ACC112 (cell line): ENCODE measurements around the gene CSK.

Source experiments
- H2AFZ ChIP-seq: fragments of 200-600 bp; sonication (generic); one replicate; pipeline ENCODE4 v1.6.0; 2017; ENCODE audit warnings: antibody characterized with exemption, low read length; ENCODE audit not compliant: unreplicated experiment
- H3K27ac ChIP-seq: fragments of 200-600 bp; sonication (generic); 2 replicates; pipeline ENCODE4 v1.5.1; 2014; ENCODE audit warnings: low read depth, mild to moderate bottlenecking, antibody characterized with exemption, low read length, moderate library complexity
- H3K27me3 ChIP-seq: fragments of 200-600 bp; sonication (generic); 2 replicates; pipeline ENCODE4 v1.6.1; 2014; ENCODE audit warnings: mild to moderate bottlenecking, antibody characterized with exemption, low read length, moderate library complexity, mixed read lengths; ENCODE audit not compliant: insufficient read depth
- H3K36me3 ChIP-seq: fragments of 200-600 bp; sonication (generic); 2 replicates; pipeline ENCODE4 v1.6.1; 2016; ENCODE audit warnings: mild to moderate bottlenecking, antibody characterized with exemption, low read length, moderate library complexity, mixed read lengths; ENCODE audit not compliant: insufficient read depth
- H3K4me1 ChIP-seq: fragments of 200-600 bp; sonication (generic); one replicate; pipeline ENCODE4 v1.6.1; 2016; ENCODE audit warnings: low read length, mixed read lengths; ENCODE audit not compliant: insufficient read depth, unreplicated experiment, control insufficient read depth
- H3K4me3 ChIP-seq: fragments of 200-600 bp; sonication (generic); 2 replicates; pipeline ENCODE4 v1.5.1; 2014; ENCODE audit warnings: mild to moderate bottlenecking, low read depth, low read length
- H3K79me2 ChIP-seq: fragments of 200-600 bp; sonication (generic); one replicate; pipeline ENCODE4 v1.6.0; 2016; ENCODE audit warnings: low read length; ENCODE audit not compliant: control insufficient read depth, unreplicated experiment, insufficient read depth

CSK gene

GRCh38 chr15:74752531-74752930 lies 29.3 kb upstream of the CSK start:
- Histone ChIP-seq H3K4me1 (no peaks in the 10 kb centered on the region), H3K27me3 (no peaks in the 10 kb centered on the region), H2AFZ (no peak overlapping the region), H3K4me3 (no peak overlapping the region), H3K79me2 (no peaks in the 10 kb centered on the region), H3K27ac (no peak overlapping the region), H3K36me3 (no peaks in the 10 kb centered on the region)

- H3K36me3 ChIP-seq: no peaks in the 10 kb centered on the region
- H3K79me2 ChIP-seq: no peaks in the 10 kb centered on the region
- H2AFZ ChIP-seq: no peak overlapping the region
- no peak overlapping the region for H3K4me3 ChIP-seq
- no peaks in the 10 kb centered on the region for H3K4me1 ChIP-seq
- H3K27me3 ChIP-seq: no peaks in the 10 kb centered on the region
- no peak overlapping the region for H3K27ac ChIP-seq
Observed at GRCh38 chr15:74754593-74755215, 27.2 kb upstream of the CSK start.

GRCh38 chr15:74758736-74759135 lies 23.1 kb upstream of the CSK start:
- no peaks in the 10 kb centered on the region for H3K4me1 ChIP-seq
- H2AFZ ChIP-seq: no peak overlapping the region
- no peak overlapping the region for H3K4me3 ChIP-seq
- H3K27me3 ChIP-seq: no peaks in the 10 kb centered on the region
- no peaks in the 10 kb centered on the region for H3K36me3 ChIP-seq
- H3K27ac ChIP-seq: no peak overlapping the region
- H3K79me2 ChIP-seq: no peaks in the 10 kb centered on the region

- no peak overlapping the region for H3K4me3 ChIP-seq
- no peaks in the 10 kb centered on the region for H3K27me3 ChIP-seq
- no peaks in the 10 kb centered on the region for H3K79me2 ChIP-seq
- no peak overlapping the region for H2AFZ ChIP-seq
- no peaks in the 10 kb centered on the region for H3K4me1 ChIP-seq
- H3K36me3 ChIP-seq: no peaks in the 10 kb centered on the region
- H3K27ac ChIP-seq: no peak overlapping the region
Observed at GRCh38 chr15:74762791-74763150, 19.1 kb upstream of the CSK start.

GRCh38 chr15:74763416-74763815 lies 18.5 kb upstream of the CSK start:
- H3K27ac ChIP-seq: no peak overlapping the region

GRCh38 chr15:74767167-74768098 lies 14.4 kb upstream of the CSK start:
- no peak overlapping the region for H2AFZ ChIP-seq
- H3K4me1 ChIP-seq: no peaks in the 10 kb centered on the region
- H3K27me3 ChIP-seq: peaks cover 5% of the 10 kb centered on the region; the same call in 1 of the 2 replicates
- no peak overlapping the region for H3K27ac ChIP-seq
- H3K79me2 ChIP-seq: no peaks in the 10 kb centered on the region
- H3K4me3 ChIP-seq: no peak overlapping the region
- H3K36me3 ChIP-seq: no peaks in the 10 kb centered on the region

More at GRCh38 chr15:74763416-74763815, 18.5 kb upstream of the CSK start:
- H3K79me2 ChIP-seq: no peaks in the 10 kb centered on the region
- H2AFZ ChIP-seq: no peak overlapping the region
- no peaks in the 10 kb centered on the region for H3K36me3 ChIP-seq
- no peak overlapping the region for H3K4me3 ChIP-seq
- no peaks in the 10 kb centered on the region for H3K4me1 ChIP-seq
- no peaks in the 10 kb centered on the region for H3K27me3 ChIP-seq

- peak overlapping the region; percentile 65 for H3K4me3 ChIP-seq
- no peak overlapping the region for H3K27ac ChIP-seq
- no peaks in the 10 kb centered on the region for H3K4me1 ChIP-seq
- peaks cover 5% of the 10 kb centered on the region; the same call in 1 of the 2 replicates for H3K27me3 ChIP-seq
- no peak overlapping the region for H2AFZ ChIP-seq
- no peaks in the 10 kb centered on the region for H3K36me3 ChIP-seq
- no peaks in the 10 kb centered on the region for H3K79me2 ChIP-seq
Observed at GRCh38 chr15:74768099-74768770, 13.6 kb upstream of the CSK start.

- Histone ChIP-seq H3K4me3 (peak overlapping the region; percentile 65), H3K27ac (no peak overlapping the region), H3K79me2 (no peaks in the 10 kb centered on the region), H2AFZ (no peak overlapping the region), H3K27me3 (peaks cover 5% of the 10 kb centered on the region; the same call in 1 of the 2 replicates), H3K36me3 (no peaks in the 10 kb centered on the region), H3K4me1 (no peaks in the 10 kb centered on the region)
Observed at GRCh38 chr15:74768771-74769342, 13.0 kb upstream of the CSK start.

- H3K36me3 ChIP-seq: no peaks in the 10 kb centered on the region
- H3K79me2 ChIP-seq: no peaks in the 10 kb centered on the region
- H3K4me3 ChIP-seq: no peak overlapping the region
- no peaks in the 10 kb centered on the region for H3K4me1 ChIP-seq
- no peak overlapping the region for H2AFZ ChIP-seq
- peaks cover 5% of the 10 kb centered on the region; the same call in 1 of the 2 replicates for H3K27me3 ChIP-seq
- H3K27ac ChIP-seq: no peak overlapping the region
Observed at GRCh38 chr15:74769463-74770025, 12.3 kb upstream of the CSK start.

GRCh38 chr15:74770211-74770903 lies 11.5 kb upstream of the CSK start:
- H2AFZ ChIP-seq: no peak overlapping the region
- no peaks in the 10 kb centered on the region for H3K79me2 ChIP-seq
- H3K4me3 ChIP-seq: no peak overlapping the region
- H3K4me1 ChIP-seq: no peaks in the 10 kb centered on the region
- peaks cover 5% of the 10 kb centered on the region; the same call in 1 of the 2 replicates for H3K27me3 ChIP-seq
- H3K36me3 ChIP-seq: no peaks in the 10 kb centered on the region
- no peak overlapping the region for H3K27ac ChIP-seq
